DLD1 (cell line): ENCODE results near the gene ZNF281.
"Not testable (repeated sequence)": the region's sequence is repeated elsewhere in the genome, so short reads cannot be mapped to it uniquely, and the experiment has no call there.

Experiments used
- in situ Hi-C: cut with HindIII; loops from 2 replicates; pipeline ENCODE4 v1.10.0; 2017; ENCODE audit warnings: low sequenced_read_pairs

The ZNF281 gene

DNA sequence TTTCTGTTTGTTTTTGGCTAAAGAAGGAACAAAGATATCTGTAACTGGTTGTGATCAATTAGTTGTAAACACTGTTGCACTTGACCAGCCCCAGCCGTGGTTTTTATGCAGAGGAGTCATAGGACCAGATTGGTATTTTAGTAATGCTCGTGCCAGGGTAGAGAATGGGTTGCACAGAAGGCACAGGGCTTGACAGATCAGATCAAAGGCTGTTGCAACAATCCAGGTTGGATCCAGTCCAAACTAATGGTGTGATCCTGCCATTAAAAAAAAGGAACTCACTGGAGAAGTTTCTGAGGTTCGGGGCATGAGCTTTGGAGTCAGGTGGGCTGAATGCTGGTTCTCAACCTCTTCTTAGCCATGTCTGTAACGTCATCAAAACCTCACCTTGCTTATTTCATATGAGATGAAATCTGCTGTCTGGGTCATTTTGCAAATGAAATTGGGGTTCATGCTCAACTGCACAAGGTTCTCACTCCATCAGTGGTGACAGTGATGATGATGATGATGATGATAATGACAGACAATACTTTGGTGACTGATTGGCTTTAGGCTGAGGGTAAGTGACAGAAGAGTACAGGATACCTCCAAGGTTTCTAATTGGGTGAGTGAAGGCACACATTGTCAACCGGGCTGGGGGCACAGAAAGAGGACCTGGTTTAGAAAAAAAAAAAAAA lies 43.1 kb downstream of the ZNF281 start:
- in situ Hi-C loops: loop anchor here (10.0 kb wide), 1 partner anchor 88 kb away; no protein-coding TSS in a partner anchor

DNA sequence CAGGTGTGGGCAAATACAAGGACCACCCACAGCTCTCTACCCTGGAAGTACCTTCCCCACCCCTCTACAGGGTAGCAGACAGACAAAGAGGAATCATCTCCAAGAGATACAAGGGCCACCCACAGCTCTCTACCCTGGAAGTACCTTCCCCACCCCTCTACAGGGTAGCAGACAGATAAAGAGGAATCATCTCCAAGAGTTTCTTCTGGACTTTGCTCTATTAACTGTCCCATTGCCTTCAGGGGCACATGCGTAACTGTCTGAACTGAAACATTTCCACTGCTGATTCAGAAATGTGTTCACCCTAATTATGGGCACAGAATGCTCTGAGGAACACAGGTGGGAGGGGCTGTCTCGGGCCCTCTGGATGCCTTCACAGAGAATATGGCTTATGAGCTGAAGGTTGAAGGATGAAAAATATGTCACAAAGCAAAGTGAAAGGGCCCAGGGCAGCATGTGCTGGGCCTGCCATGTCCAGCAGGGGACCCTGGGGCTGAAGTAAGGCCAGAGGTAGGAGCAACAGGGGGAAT lies 43.9 kb downstream of the ZNF281 start:
- in situ Hi-C loops: loop anchor here (10.0 kb wide), 1 partner anchor 89 kb away; no protein-coding TSS in a partner anchor

DNA sequence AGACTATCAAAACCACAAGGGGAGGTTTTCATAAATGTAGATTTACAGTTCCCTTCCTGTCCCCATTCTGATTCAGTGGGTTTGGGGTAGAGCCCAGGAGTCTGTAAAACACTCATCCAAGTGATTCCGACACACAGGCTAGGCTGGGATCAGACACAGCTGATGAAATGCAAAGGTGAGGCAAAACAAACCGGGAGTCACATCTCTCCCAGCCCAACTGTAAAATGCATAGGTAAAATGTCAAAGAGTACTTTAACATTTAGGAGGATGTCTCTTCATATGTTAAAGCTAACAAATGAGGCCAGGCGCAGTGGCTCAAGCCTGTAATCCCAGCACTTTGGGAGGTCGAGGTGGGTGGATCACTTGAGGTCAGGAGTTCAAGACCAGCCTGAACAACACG lies 45.0 kb downstream of the ZNF281 start:
- in situ Hi-C loops: loop anchor here (10.0 kb wide), 1 partner anchor 90 kb away; no protein-coding TSS in a partner anchor

DNA sequence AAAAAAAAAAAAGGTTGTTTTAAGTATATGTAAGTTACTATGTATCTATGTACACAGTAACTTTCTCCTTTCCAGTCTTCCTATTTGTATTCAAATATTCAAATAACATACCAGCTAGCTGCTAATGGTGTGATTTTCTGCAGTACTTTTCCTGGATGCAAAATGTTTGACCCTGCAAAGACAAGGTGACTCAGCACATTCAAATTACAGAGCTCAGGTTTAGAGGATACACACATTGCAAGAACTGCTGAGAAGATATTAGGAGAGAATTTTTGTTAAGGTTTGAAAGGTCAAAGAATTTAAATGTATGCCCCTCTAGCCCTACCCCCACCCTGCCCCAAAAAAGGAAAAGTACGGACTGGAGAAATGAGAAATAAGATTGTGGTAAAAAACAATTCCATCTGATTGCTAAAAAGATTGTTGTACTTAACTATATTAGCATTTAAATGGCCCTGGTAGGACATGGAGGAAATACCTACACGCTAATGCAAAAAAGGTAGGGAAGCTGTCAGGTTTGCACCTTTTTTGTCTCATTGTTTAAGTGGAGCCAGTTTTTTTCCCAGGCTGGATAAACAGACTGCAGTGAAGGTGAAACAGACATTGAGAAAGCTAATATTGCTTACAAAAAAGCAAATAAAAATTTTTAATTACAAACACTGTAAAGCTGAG lies 45.6 kb downstream of the ZNF281 start:
- in situ Hi-C loops: loop anchor here (10.0 kb wide), 1 partner anchor 91 kb away; no protein-coding TSS in a partner anchor

DNA sequence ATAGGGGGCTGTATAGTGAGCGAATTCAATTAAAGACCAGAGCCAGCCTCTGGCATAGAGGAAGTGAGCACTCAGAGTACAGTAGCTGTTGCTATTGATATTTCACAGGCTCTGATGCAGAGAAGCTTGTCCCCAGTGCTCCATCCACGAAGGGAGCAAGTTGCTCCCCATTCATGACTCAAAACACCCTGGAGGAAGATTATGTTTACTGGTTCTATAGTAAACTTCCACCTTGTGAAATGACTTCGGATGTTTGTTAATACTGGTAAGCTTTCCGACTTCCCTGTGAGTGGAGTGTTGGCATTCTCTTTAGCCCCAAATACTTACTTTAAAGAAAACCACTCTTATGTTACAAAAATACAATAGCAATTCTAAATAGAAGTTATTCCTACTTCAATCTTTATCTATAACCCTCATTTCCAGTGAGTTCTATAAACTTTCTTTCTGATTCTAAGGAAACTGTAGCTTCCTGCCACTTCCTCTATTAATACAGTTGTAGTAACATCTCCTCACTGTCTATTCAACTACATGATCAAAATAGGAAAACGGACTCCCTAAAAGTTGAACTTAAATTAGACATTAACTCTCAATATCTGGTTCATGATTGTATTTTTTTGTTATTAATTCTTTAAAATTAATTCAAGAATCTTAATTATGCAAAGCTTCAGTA lies 46.4 kb downstream of the ZNF281 start:
- in situ Hi-C loops: loop anchor here (10.0 kb wide), 1 partner anchor 91 kb away; no protein-coding TSS in a partner anchor

DNA sequence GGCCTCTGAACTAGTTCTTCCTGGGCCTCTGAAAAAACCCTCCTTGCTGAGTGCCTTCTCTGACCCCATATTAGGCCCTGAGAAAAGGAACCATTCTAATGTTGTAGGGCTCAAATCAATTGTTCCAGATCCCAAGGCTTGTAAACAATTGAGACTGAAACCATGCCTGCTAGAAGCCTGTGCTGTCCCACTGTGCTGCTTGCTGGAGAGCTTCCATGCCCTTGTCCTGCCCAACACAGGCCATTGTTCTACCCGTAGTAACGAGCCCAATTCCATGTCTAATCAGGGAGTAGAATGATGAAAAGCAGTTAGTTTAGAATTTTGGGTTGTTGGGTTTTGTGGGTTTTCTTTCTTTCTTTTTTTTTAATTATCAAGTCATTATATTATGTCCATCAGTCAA lies 47.4 kb downstream of the ZNF281 start:
- in situ Hi-C loops: loop anchor here (10.0 kb wide), 1 partner anchor 92 kb away; no protein-coding TSS in a partner anchor

DNA sequence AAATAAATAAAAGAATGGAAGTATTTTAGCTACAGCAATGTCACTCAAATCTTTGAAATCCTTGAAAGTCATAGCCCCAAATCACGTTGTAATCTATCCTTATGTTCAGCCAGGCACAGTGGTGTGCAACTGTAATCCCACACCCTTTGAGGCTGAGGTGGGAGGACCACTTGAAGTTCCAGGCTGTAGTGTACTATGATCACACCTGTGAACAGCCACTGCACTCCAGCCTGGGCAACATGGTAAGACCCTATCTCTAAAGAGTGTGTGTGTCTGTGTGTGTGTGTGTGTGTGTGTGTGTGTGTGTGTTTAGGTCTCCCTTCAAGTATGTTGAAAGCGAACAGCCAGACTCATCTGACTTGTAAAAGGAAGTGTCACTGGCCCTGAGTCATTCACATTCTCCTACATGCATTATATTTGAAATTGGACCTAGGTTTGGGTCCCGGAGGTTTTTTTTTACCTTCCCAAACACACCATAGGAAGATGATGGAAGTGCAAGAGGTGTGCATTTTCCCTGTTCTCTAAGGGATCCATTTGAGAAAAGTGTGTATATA lies 50.1 kb downstream of the ZNF281 start:
- in situ Hi-C loops: loop anchor here (10.0 kb wide), 1 partner anchor 95 kb away; no protein-coding TSS in a partner anchor

DNA sequence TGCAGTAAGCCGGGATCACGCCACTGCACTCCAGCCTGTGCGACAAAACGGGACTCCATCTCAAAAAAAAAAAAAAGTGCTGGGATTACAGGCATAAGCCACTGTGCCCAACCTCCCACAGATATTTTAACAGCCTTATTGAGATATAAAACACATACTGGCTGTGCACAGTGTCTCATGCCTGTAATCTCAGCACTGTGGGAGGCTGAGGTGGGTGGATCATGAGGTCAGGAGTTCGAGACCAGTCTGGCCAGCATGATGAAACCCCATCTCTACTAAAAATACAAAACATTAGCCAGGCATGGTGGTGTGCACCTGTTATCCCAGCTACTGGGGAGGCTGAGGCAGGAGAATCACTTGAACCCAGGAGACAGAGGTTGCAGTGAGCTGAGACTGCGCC lies 51.9 kb downstream of the ZNF281 start:
- in situ Hi-C loops: not testable (repeated sequence)

DNA sequence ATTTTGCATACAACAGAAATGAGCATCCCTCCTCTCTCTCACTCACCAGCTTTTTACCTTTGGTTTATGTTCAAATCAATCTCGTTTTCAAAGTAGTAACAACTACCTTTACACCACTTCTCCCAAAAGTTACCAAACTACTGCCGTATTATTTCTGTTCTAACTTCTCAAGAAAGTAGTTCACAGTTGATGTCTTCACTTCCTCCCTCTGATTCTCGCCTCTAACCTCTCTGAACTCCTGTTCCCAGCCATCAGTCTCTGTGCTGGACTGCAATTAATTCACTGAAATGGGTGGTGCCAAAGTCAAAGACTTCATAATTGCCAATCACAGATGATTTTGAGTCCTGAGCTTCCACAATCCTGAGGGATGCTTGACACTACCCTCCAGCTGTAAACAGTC lies 54.0 kb downstream of the ZNF281 start:
- in situ Hi-C loops: no loop called here
